Esophagus squamous epithelium (tissue), 5 donors: ENCODE data around the gene TMEM37. TPM values are rescaled to one million over a fixed set of nuclear protein-coding genes. Genes with fewer than 3 reads are reported as not detected.

Experiments used
- DNase-seq: peaks from one replicate; lab custom pipeline; 2025; lab: John Stamatoyannopoulos, UW
- H3K27ac ChIP-seq, 4 donors: fragments of 200-600 bp; sonication (generic); one replicate each; pipeline ENCODE4 v1.5.1; 2016 to 2019; ENCODE audit warnings: mild to moderate bottlenecking in 1 of 4
- H3K27me3 ChIP-seq, 4 donors: fragments of 200-600 bp; sonication (generic); 1 replicate in 3 of 4; 2 replicates in 1 of 4; pipeline versions ENCODE4 v1.5.1 to v1.6.0; 2017 to 2021; ENCODE audit warnings: antibody characterized with exemption in 1 of 4
- H3K36me3 ChIP-seq, 3 donors: fragments of 200-600 bp; sonication (generic); one replicate each; pipeline ENCODE4 v1.5.1; 2016 to 2019
- H3K4me1 ChIP-seq, 3 donors: fragments of 200-600 bp; sonication (generic); one replicate each; pipeline ENCODE4 v1.5.1; 2017 to 2019
- H3K4me3 ChIP-seq, 4 donors: fragments of 200-600 bp; sonication (generic); 1 replicate in 3 of 4; 2 replicates in 1 of 4; pipeline ENCODE4 v1.5.1; 2016 to 2019; ENCODE audit warnings: mild to moderate bottlenecking in 2 of 4, moderate library complexity in 1 of 4
- H3K9me3 ChIP-seq, 3 donors: fragments of 200-600 bp; sonication (generic); one replicate each; pipeline ENCODE4 v1.5.1; 2016 to 2019
- CTCF ChIP-seq, 6 experiments: fragments of 450-650 bp in 4 of 6; fragments of 200-600 bp in 2 of 6; sonication (generic) in 2 of 6; IDR thresholded peaks; one replicate each; pipeline ENCODE4 v1.5.1; 2016 to 2019; ENCODE audit warnings: antibody characterized with exemption in 6 of 6, mild to moderate bottlenecking in 4 of 6, moderate library complexity in 4 of 6
- POLR2A ChIP-seq, 4 donors: fragments of 450-650 bp; IDR thresholded peaks; one replicate each; pipeline ENCODE4 v1.6.1; 2017; ENCODE audit warnings: antibody characterized with exemption in 4 of 4, mild to moderate bottlenecking in 4 of 4, moderate library complexity in 3 of 4
- WGBS, 2 donors: methylation state at CpG; one replicate each; pipeline ENCODE4 v1.1.5; 2018; 5-methylcytosine and 5-hydroxymethylcytosine counted together
- intact Hi-C: fragments of 100-400 bp; cut with DNase I; formaldehyde crosslinking; loops from one replicate; pipeline ENCODE4 v1.15.0; 2022
- total RNA-seq, 4 donors: library from RNA; depleted of rRNA; stranded (reverse); fragments of >200 nt; gene quantifications; one replicate each; pipeline ENCODE4 v1.1.0, GENCODE V29; 2016
- donor health status: DM: yes; HTN: yes; CAD: no.

The TMEM37 gene
- total RNA-seq, 4 donors from 2014 or later = 2.6 to 11.4 (median 3.8) TPM

- H3K9me3 ChIP-seq = no peaks in the 10 kb centered on the region
- DNase-seq = no peak
- 84 to 85% methylated on average over 7 of the region's 7 CpGs for WGBS, 2 donors
- H3K27me3 ChIP-seq = peaks cover 0 to 20% (median 0%) of the 10 kb centered on the region in 4 donors
- no peak overlapping the region for H3K4me3 ChIP-seq
- peaks cover 27 to 75% (median 37%) of the 10 kb centered on the region in 3 donors for H3K4me1 ChIP-seq
- H3K36me3 ChIP-seq = no peaks in the 10 kb centered on the region
- TF ChIP-seq POLR2A (IDR thresholded peaks at IDR 0.05) (no peak), CTCF (IDR thresholded peaks at IDR 0.05) (no peak)
- H3K27ac ChIP-seq = peak overlapping the region in 2 of 4 donors; percentile 55
- intact Hi-C loops = no loop called here
Observed at GRCh38 chr2:119428488-119429224, 3.0 kb upstream of the TMEM37 start.

GRCh38 chr2:119429225-119429981 lies 2.3 kb upstream of the TMEM37 start:
- Histone ChIP-seq H3K4me1 (peaks cover 27 to 81% (median 39%) of the 10 kb centered on the region in 3 donors), H3K36me3 (no peaks in the 10 kb centered on the region), H3K4me3 (no peak overlapping the region), H3K9me3 (no peaks in the 10 kb centered on the region), H3K27ac (peak overlapping the region in 3 of 4 donors; percentile 17 to 55 (median 55)), H3K27me3 (peaks cover 0 to 20% (median 0%) of the 10 kb centered on the region in 4 donors)
- intact Hi-C loops = no loop called here
- DNase-seq = no peak
- 66 to 71% methylated on average over 10 of the region's 10 CpGs for WGBS, 2 donors
- no peak for TF ChIP-seq CTCF (IDR thresholded peaks at IDR 0.05)

- no peak for DNase-seq
- no peaks in the 10 kb centered on the region for H3K36me3 ChIP-seq
- peaks cover 0 to 20% (median 0%) of the 10 kb centered on the region in 4 donors for H3K27me3 ChIP-seq
- H3K4me1 ChIP-seq = peaks cover 33 to 88% (median 43%) of the 10 kb centered on the region in 3 donors
- no peak for TF ChIP-seq POLR2A (IDR thresholded peaks at IDR 0.05)
- no peak for TF ChIP-seq CTCF (IDR thresholded peaks at IDR 0.05)
- peak overlapping the region in 3 of 4 donors; percentile 17 to 55 (median 52) for H3K27ac ChIP-seq
- H3K9me3 ChIP-seq = no peaks in the 10 kb centered on the region
- intact Hi-C loops = no loop called here
- 78 to 95% methylated on average over 4 to 5 of the region's 5 CpGs for WGBS, 2 donors
- no peak overlapping the region for H3K4me3 ChIP-seq
Observed at GRCh38 chr2:119430023-119430498, 1.6 kb upstream of the TMEM37 start.

- Histone ChIP-seq H3K36me3 (no peaks in the 10 kb centered on the region), H3K4me3 (peak overlapping the region; percentile 46 to 82 (median 56)), H3K27ac (peak overlapping the region; percentile 59 to 73 (median 70)), H3K4me1 (peaks cover 21 to 78% (median 26%) of the 10 kb centered on the region in 3 donors), H3K27me3 (peaks cover 0 to 20% (median 0%) of the 10 kb centered on the region in 4 donors), H3K9me3 (no peaks in the 10 kb centered on the region)
- WGBS, 2 donors = 0 to 22% methylated on average over 7 to 8 of the region's 53 CpGs
- DNase-seq = no peak
- intact Hi-C loops = no loop called here
- no peak for TF ChIP-seq POLR2A (IDR thresholded peaks at IDR 0.05)
- TF ChIP-seq CTCF (IDR thresholded peaks at IDR 0.05) = no peak
Observed at GRCh38 chr2:119431976-119432850, 559 bp downstream of the TMEM37 start.
